GM19025 (cell line): ENCODE measurements around the gene PRMT7.
A peak's percentile ranks its signal among the peaks of the same experiment; 100 is the strongest.

Source experiments
- ATAC-seq: cut with Tn5 transposase; IDR thresholded peaks from one replicate; pipeline ENCODE4 v1.9.1; 2021; ENCODE audit warnings: mild to moderate bottlenecking, low read depth, moderate library complexity; ENCODE audit not compliant: unreplicated experiment

Gene PRMT7

GRCh38 chr16:68344252-68344651 is 33.4 kb downstream of the PRMT7 start:
- ATAC-seq: no peak

DNA sequence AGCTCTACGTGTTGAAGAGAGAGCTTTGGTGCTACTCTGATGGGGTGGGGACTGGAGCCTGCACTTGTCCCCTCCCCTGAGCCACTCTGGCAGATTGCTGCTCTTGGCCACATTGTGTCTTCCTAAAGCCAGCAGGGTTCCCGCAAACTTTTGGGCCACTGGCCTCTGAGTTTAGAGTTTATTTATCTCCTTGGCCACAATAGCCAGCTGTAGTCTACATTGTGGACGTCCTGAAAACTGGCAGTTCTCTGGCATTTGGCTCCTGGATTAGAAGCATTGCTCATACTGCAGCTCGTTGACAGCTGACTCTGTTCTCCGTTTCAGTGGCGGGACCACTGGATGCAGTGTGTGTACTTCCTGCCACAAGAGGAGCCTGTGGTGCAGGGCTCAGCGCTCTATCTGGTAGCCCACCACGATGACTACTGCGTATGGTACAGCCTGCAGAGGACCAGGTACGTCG is 34.6 kb downstream of the PRMT7 start:
- no peak for ATAC-seq

- no peak for ATAC-seq
These were observed 35.3 kb downstream of the PRMT7 start for GRCh38 chr16:68345958-68346635.

DNA sequence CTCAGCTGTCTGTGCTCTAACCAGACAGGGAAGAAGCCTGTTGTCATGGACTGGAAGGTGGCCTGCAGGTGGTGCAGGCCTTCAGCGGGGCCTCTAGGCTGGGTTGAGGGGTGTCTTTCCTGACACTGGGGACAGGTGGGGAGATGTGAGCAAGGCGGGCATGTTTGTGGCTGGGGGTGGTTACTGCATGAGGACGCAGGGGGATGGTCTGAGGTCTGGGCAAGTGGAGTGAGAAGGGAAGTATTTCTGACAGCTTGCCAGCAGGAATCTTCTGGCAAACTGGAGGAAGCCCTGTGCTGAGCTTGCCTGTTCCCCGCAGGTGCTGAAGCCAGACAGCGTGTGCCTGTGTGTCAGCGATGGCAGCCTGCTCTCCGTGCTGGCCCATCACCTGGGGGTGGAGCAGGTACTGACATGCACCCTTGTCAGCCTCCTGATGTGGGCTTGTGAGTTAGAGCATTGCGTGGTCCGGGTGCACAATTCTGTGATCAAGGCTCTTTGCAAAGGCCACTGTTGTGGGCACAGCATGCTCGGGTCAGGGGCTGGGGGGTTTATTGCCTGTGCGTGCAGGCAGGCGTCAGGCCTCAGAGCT is 36.2 kb downstream of the PRMT7 start:
- no peak for ATAC-seq

GRCh38 chr16:68347605-68348004 is 36.8 kb downstream of the PRMT7 start:
- no peak for ATAC-seq

- no peak for ATAC-seq
These were observed 38.0 kb downstream of the PRMT7 start for GRCh38 chr16:68348639-68349445.

DNA sequence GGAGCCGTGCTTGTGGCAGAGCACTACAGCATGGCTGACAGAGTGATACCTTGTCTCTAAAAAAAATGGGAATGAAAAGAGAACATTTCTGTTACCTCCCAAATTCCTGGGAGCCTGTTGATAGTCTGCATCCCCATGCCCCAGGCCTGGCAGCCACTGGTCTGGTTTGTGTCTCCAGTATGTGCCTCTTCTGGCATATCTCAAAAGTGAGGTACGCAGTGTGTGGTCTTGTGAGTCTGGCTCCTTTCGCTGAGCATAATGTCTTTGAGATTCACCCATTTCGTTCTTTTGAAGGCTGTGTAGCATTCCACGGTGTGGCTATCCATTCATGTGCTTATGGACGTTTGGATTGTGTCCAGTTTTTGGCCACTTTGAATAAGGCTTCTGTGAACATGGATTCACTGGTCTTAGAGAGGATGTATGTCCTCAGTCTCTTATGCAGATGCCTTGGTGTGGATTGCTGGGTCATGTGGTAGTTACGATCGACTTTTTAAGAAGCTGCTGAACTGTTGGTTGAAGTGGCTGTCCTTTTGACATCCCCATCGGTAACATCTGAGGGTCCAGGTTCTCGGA is 39.1 kb downstream of the PRMT7 start:
- ATAC-seq: no peak

DNA sequence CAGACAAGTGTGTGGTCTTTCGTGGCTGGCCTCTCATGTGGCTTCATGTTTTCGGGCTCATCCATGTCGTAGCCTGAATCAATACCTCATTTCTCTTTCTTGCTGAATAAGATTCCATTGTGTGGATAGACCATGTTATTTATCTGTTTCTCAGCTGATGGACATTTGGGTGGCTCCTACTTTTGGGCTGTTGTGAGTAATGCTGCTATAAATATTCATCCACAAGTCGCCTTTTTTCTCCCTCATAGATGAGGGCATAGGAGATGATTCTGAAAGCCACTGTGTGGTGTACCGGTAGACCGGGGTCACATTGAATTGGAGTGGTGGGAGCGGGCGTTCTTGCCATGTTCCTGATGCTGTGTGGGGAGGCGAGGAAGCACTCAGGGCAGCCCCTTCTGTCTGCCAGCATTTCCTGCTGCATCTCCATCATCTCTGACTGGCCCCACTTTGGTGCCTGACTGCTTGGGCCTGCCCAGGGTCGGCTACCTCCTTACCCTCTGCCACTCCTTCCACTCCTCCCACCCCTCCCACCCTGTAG is 40.1 kb downstream of the PRMT7 start:
- ATAC-seq: no peak

DNA sequence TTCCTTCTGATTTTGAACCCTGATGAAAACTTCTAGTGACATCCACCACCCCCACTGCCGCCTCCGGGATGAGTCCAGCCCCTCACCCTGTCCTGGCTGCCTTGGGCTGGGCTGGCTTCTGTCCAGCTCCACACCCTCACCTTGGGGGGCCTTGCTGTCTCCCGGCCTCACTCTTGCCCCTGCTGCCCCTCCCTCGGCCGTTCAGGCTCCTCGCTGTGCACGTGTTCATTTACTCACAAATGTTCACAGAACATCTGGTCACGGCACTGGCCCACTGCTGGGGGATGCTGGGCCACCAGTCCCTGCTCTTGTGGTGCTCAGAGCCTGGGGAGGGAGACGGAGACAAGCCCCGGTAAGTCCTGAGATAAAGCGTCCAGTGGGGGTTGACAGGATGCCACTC is 40.6 kb downstream of the PRMT7 start:
- ATAC-seq: no peak

- no peak for ATAC-seq
These were observed 41.2 kb downstream of the PRMT7 start for GRCh38 chr16:68351991-68352431.

DNA sequence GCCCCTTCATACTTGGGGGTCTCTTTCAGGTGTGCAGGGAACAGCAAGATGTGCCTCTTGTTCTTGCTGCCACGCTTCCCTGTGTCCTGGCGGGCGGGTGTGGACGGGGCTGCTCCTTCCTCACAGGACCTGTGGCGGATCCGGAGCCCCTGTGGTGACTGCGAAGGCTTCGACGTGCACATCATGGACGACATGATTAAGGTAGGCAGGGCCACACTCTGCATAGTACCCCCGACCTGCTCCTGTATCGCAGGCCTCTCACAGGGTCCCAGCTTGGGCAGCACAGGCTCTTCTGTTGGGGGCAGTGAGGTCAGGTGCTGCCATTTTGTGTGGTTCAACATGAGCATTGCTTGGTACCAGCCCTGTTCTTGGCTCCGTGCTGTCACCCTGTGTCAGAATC is 42.5 kb downstream of the PRMT7 start:
- no peak for ATAC-seq

DNA sequence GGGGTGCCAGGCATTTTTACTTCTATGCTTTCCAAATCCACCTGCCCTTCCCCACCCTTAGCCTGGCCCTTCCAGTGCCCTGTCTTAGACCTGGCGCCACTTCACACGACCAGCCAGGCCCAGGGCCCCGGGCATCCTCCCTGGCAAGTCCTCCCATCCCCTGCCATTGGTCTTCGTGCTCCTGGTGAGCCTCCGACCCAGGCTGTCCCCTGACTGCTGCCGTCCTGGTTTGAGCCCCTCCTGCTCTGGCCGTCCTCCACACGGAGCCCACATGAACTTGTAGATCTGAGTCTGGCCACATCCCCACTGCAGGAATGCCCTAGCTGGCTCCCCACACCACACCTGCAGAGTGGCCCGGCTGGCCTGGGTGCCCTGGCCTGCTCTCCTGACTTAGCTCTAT is 44.0 kb downstream of the PRMT7 start:
- no peak for ATAC-seq

GRCh38 chr16:68355447-68356248 is 44.8 kb downstream of the PRMT7 start:
- peak; percentile 7 for ATAC-seq

DNA sequence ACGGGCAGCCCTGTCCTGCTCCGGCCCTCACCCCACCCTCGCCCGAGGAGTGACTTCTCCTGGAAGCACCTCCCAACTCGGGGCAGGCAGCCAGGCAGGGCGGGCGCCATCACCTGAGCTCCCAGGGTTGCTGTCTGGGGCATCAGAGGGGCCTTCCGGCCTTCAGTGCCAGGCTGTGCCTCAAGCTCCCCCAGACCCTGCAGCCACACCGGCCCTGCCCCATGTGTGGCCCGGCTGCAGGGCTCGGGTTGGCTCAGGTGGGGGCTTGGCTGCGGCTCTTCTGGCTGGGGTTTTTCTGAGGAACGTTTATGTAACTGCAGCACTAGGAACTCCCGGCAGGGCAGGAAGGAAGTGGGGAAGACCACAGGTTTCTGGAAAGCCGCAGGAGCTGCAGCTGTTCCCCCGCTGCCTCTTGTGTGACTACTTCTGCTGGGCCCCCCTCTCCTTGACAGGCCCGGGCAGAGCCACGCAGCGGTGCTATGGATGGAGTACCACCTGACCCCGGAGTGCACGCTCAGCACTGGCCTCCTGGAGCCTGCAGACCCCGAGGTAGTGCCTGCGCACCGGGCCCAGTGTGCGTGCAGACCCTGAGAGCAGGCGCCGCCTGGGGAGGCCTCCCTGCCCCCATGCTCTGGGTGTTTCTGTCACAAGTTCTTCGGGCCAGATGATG is 45.6 kb downstream of the PRMT7 start:
- peak; percentile 83 for ATAC-seq

- no peak for ATAC-seq
These were observed 46.1 kb downstream of the PRMT7 start for GRCh38 chr16:68356919-68357286.

DNA sequence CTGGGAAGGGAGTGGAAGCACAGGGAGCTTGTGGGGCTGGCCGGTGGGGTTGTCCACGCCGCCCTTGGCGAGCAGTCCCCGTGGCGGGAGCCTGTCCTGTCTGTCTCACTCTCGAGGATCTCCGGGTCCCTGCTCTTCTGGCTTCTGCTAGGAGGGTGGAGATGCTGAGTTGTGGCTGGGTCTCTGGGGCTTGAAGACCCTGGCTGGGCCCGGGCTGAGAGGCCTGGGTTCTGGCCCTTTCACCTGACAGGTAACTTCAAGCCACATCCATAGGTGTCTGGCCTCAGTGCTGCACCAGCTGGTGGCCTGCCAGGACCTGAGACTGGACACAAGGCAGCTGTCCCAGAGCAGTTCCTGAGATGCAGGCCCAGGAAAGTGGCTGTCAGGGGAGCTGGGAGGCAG is 46.7 kb downstream of the PRMT7 start:
- no peak for ATAC-seq

DNA sequence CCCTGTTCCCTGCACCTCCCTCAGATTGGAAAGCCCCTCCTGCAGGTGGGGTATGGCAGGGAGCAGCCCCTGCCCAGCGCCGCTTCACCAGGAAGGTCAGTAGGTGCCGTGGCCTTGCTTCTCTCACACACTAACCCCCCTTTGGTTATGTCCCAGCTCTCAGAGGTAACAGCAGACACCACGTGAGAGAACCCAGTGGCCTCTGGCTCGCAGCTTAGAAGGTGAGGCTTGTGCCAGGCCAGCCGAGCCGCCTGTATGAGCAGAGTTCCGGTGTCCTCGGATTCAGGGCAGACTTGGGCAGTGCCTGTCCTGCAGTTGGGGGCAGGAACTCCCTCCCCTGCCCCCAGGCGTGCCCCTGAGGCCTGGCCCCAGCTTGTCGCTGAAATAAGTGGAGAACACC is 47.1 kb downstream of the PRMT7 start:
- no peak for ATAC-seq

DNA sequence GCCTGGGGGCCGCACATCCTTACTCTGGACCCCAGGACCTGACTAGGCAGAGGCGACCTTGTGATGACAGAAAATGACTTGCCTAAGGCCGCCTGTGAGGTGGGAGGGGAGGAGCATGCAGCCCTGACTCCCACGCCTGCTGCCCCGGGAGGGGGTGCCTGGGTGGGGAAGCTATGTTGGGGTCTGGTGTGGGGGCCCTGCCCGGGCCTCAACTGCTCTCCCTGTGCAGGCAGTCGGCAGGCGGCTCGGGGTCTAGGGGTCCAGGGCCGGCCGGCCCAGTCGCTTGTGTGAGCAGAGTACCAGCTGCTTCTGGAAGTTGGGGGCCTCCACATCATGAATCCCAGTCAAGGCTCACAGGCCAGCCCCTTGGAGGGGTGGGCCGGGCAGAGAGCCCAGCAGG is 48.1 kb downstream of the PRMT7 start:
- ATAC-seq: no peak

- no peak for ATAC-seq
These were observed 48.8 kb downstream of the PRMT7 start for GRCh38 chr16:68359398-68360191.
